Brain microvascular endothelial cell (primary cell): ENCODE results near the gene PYCARD.

Source experiments
- DNase-seq: peaks from one replicate; pipeline ENCODE4 v3.0.0-alpha.2; 2020
- H3K27ac ChIP-seq: fragments of 250-450 bp; sonication (Bioruptor Pico); 2 replicates; pipeline ENCODE4 v1.5.1; 2020; ENCODE audit warnings: mild to moderate bottlenecking, moderate library complexity
- H3K27me3 ChIP-seq: fragments of 250-450 bp; sonication (Bioruptor Pico); replicated peaks from 2 replicates; pipeline ENCODE4 v1.5.1; 2020; ENCODE audit warnings: mild to moderate bottlenecking
- H3K36me3 ChIP-seq: fragments of 250-450 bp; sonication (Bioruptor Pico); replicated peaks from 2 replicates; pipeline ENCODE4 v1.5.1; 2020; ENCODE audit warnings: mild to moderate bottlenecking
- H3K4me3 ChIP-seq: 2 replicates; pipeline ENCODE4 v1.5.1; 2011; ENCODE audit warnings: low read depth, mild to moderate bottlenecking, control low read depth, low read length, moderate library complexity
- in situ Hi-C: cut with HindIII; loops from 2 replicates; pipeline ENCODE4 v1.10.0; 2017; ENCODE audit warnings: low sequenced_read_pairs, low pct_ligation_motif_present
- TF ChIP-seq, protein P1 (sequence below): IDR thresholded peaks from 2 replicates; pipeline ENCODE4 v1.5.1; 2011; ENCODE audit warnings: low read depth, mild to moderate bottlenecking, moderate library complexity, low read length, control low read depth, inconsistent platforms; ENCODE audit errors: missing control alignments

Gene PYCARD

DNA sequence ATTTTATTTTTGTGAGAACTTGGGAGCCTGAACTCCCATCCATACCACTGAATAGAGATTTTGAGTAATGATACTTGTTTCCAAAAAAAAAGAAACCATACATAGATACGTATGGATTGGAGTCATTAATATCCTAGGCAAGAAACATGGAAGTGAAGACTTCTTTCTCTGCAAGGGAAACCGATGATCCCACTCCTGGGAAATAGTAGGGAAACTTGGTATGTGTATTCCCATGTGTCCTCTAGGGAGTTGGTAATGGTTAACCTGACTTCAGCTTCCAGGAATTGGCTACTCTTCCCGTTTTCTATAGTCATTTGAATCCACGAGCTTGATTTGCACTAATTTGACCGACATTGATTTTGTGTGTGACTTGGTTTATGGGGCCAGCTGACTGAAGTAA is 17.2 kb downstream of the PYCARD start:
- Histone ChIP-seq H3K27ac (no peak overlapping the region), H3K4me3 (no peak overlapping the region), H3K27me3 (no peaks in the 10 kb centered on the region), H3K36me3 (peaks cover 86% of the 10 kb centered on the region)
- TF ChIP-seq, protein P1, sequence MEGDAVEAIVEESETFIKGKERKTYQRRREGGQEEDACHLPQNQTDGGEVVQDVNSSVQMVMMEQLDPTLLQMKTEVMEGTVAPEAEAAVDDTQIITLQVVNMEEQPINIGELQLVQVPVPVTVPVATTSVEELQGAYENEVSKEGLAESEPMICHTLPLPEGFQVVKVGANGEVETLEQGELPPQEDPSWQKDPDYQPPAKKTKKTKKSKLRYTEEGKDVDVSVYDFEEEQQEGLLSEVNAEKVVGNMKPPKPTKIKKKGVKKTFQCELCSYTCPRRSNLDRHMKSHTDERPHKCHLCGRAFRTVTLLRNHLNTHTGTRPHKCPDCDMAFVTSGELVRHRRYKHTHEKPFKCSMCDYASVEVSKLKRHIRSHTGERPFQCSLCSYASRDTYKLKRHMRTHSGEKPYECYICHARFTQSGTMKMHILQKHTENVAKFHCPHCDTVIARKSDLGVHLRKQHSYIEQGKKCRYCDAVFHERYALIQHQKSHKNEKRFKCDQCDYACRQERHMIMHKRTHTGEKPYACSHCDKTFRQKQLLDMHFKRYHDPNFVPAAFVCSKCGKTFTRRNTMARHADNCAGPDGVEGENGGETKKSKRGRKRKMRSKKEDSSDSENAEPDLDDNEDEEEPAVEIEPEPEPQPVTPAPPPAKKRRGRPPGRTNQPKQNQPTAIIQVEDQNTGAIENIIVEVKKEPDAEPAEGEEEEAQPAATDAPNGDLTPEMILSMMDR, result no peak
- in situ Hi-C loops, result loop anchor here (25.0 kb wide), 1 partner anchor 277 kb away; the partner anchor contains the start of genes ARMC5 and TGFB1I1
- no peak for DNase-seq

DNA sequence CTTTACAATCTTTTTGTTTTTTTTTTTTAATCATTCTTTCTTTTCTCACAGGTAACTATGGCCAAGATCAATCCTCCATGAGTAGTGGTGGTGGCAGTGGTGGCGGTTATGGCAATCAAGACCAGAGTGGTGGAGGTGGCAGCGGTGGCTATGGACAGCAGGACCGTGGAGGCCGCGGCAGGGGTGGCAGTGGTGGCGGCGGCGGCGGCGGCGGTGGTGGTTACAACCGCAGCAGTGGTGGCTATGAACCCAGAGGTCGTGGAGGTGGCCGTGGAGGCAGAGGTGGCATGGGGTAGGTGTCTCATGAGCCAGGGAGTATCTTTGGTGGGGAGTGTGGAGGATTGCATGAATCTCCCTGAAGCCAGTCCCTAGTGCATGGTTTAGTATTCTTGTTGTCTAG is 17.7 kb downstream of the PYCARD start:
- DNase-seq, result no peak
- no peaks in the 10 kb centered on the region for H3K27me3 ChIP-seq
- in situ Hi-C loops, result loop anchor here (25.0 kb wide), 1 partner anchor 277 kb away; the partner anchor contains the start of genes ARMC5 and TGFB1I1
- H3K27ac ChIP-seq, result no peak overlapping the region
- H3K36me3 ChIP-seq, result peaks cover 82% of the 10 kb centered on the region
- no peak overlapping the region for H3K4me3 ChIP-seq
- TF ChIP-seq, protein P1, result no peak

DNA sequence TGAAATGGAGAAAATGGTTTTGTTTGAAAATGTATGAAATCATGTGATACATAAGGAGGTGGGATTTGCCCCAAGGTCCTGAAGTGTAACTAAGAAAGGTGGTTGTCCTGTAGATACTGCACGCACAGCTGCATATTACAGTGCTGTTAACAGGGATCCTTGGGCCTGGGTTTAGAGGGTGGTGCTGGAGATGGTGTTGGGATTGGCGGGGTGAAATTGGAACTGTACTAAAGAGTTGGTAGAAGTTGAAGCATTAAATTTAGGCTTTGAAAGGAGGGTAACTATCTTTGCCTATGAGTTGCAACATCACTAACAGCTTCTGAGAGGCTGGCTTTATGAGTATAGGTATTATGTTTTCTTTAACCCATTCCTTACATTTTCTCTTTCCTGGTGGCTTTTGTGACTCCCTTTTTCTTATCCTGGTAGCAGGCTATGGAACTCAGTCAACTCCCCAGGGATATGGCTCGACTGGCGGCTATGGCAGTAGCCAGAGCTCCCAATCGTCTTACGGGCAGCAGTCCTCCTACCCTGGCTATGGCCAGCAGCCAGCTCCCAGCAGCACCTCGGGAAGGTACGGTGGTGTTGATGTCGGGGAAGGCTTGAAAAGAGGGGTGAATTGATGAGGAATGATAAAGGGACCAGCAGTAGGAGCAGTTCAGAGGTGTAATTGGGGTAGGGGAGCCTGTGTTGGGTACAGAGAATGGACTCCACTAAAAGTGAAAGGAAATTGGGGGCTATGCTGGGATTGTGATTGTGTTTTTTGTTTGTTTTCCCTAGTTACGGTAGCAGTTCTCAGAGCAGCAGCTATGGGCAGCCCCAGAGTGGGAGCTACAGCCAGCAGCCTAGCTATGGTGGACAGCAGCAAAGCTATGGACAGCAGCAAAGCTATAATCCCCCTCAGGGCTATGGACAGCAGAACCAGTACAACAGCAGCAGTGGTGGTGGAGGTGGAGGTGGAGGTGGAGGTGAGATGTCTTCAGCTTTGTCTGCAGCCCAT is 18.8 kb downstream of the PYCARD start:
- no peak for DNase-seq
- Histone ChIP-seq H3K27ac (no peak overlapping the region), H3K27me3 (no peaks in the 10 kb centered on the region), H3K36me3 (peaks cover 70% of the 10 kb centered on the region), H3K4me3 (no peak overlapping the region)
- TF ChIP-seq, protein P1, result no peak
- in situ Hi-C loops, result loop anchor here (25.0 kb wide), 1 partner anchor 279 kb away; the partner anchor contains the start of genes ARMC5 and TGFB1I1

GRCh38 chr16:31182391-31182790 is 20.2 kb downstream of the PYCARD start:
- in situ Hi-C loops, result loop anchor here (25.0 kb wide), 1 partner anchor 280 kb away; the partner anchor contains the start of genes ARMC5 and TGFB1I1
- H3K4me3 ChIP-seq, result peak overlapping the region; percentile 97
- DNase-seq, result no peak
- H3K27me3 ChIP-seq, result no peaks in the 10 kb centered on the region
- peaks cover 57% of the 10 kb centered on the region for H3K36me3 ChIP-seq
- TF ChIP-seq, protein P1, result no peak
- no peak overlapping the region for H3K27ac ChIP-seq

- in situ Hi-C loops, result loop anchor here (25.0 kb wide), 1 partner anchor 281 kb away; the partner anchor contains the start of genes ARMC5 and TGFB1I1
- no peaks in the 10 kb centered on the region for H3K27me3 ChIP-seq
- H3K27ac ChIP-seq, result peak overlapping the region; percentile 99
- peak overlapping the region; percentile 97 for H3K4me3 ChIP-seq
- peaks cover 46% of the 10 kb centered on the region for H3K36me3 ChIP-seq
- TF ChIP-seq, protein P1, result no peak
- no peak for DNase-seq
These were observed 21.3 kb downstream of the PYCARD start for GRCh38 chr16:31181102-31181830.
